Loucy (cell line): ENCODE measurements around the gene LRRC10B.

ENCODE experiments used
- CTCF ChIP-seq: fragments of 200-600 bp; sonication (generic); conservative IDR thresholded peaks from 2 replicates; pipeline ENCODE4 v1.5.1; 2014; ENCODE audit warnings: mild to moderate bottlenecking, antibody characterized with exemption, low read length
- EZH2phosphoT487 ChIP-seq: fragments of 200-600 bp; IDR thresholded peaks from 2 replicates; pipeline ENCODE4 v1.6.1; 2018; ENCODE audit warnings: antibody characterized with exemption, mild to moderate bottlenecking, moderate library complexity, borderline replicate concordance

- no peak for TF ChIP-seq CTCF
- no peak for TF ChIP-seq EZH2phosphoT487
Observed at GRCh38 chr11:61468002-61468401, 40.5 kb upstream of the LRRC10B start.
